DMS53 (cell line): ENCODE measurements around the gene ADA.
"Not testable (repeated sequence)": the region's sequence is repeated elsewhere in the genome, so short reads cannot be mapped to it uniquely, and the experiment has no call there.

Experiments used
- DNase-seq: peaks from one replicate; lab custom pipeline; 2025; lab: John Stamatoyannopoulos, UW

Gene ADA

GRCh38 chr20:44651684-44652423 is at the start of gene ADA:
Gene ADA, minus strand, starts transcription at chr20:44651699. Its CDS starts 92 bp downstream, at chr20:44651607.
- DNase-seq = peak; percentile 88

DNA sequence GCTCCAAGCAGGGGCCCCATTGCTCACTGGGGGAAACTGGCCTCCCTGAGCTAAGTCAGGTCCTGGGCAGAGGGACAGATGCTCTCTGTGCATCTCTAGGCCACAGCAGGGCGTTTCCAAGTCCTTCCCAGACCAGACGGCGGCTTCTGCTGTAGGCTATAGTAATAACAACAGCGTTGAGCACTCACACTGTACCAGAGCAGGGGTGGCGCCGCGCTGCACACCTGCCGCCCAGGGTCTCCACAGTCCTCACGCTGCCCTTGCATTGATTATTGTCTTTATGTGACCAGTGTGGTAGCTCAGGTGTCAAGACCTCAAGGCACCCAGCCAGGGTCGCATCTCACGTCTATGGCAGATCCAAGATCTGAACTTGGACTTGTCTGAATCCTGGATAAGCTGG is 48.8 kb upstream of the ADA start:
- no peak for DNase-seq

- DNase-seq = no peak
Measured at GRCh38 chr20:44698351-44698750, 46.9 kb upstream of the ADA start.

DNA sequence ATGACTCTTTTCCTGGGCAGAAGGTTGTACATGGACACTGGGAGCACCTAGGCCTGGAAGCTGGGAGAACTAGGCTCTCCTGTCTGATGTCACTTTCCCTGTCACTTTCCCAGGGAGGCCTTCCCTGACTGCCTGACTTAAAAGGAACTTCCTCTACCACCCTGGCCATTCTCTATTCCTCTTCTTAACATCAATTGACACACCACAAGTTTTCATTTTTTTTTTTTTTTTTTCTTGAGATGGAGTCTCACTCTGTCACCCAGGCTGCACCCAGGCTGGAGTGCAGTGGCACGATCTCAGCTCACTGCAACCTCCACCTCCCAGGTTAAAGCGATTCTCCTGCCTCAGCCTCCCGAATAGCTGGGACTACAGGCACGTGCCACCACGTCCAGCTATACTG is 45.5 kb upstream of the ADA start:
- DNase-seq = not testable (repeated sequence)

- DNase-seq = peak; percentile 44
Measured at GRCh38 chr20:44696315-44696714, 44.8 kb upstream of the ADA start.

DNA sequence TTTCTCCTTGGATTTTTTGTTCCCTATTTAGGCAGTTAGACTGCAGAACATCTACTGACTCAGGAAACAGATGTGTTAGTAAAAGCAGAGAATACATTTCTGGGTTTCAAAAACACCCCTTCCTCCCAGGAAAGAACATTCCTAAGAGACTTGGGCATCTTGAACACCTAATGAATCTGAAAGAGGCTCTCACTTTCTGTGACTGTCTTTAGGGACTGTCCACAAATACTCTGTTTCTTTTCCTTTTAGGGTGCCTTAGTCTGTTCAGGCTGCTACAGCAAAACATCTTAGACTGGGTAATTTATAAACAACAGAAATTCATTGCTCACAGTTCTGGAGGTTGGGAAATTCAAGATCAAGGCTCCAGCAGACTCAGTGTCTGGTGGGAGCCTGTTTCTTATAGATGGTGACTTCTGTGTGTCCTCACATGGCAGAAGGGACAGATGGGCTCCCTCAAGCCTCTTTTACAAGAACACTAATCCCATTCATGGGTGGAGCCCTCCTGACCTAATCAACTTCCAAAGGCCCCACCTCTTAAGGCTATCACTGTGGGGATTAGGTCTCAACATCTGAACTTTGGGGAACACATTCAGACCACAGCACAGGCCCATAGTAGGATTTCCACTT is 44.3 kb upstream of the ADA start:
- no peak for DNase-seq

GRCh38 chr20:44695295-44695673 is 43.8 kb upstream of the ADA start:
- DNase-seq = no peak

- DNase-seq = no peak
Measured at GRCh38 chr20:44694159-44694558, 42.7 kb upstream of the ADA start.

- no peak for DNase-seq
Measured at GRCh38 chr20:44693627-44694026, 42.1 kb upstream of the ADA start.

DNA sequence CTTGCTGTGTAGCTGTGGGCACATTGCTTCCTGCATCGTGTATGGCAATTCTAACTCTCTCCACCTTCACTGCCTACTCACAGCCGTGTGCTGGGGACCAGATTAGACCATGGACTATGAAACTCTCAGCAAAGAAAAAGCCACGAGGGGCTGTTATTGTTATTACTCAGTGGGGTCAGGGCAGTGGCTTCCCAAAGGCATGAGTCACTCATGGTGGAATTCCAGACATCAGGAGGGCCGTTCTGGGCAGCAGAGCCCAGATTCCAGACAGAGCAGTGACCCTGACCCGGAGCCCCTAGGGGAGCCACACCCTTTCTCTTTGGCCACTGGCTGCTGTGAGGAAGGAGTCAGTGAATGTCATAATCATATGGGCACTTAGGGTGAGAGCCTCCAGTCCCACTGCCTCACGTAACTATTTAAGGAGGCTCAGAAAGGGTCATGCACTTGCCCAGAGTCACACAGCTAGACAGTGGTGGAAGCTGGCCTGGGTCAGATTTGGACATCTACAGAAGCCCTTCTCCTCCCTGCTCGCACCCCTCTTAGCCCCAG is 41.5 kb upstream of the ADA start:
- DNase-seq = no peak

- no peak for DNase-seq
Measured at GRCh38 chr20:44691424-44692423, 40.2 kb upstream of the ADA start.

GRCh38 chr20:44690781-44691423 is 39.4 kb upstream of the ADA start:
- DNase-seq = no peak

- DNase-seq = no peak
Measured at GRCh38 chr20:44689809-44690208, 38.3 kb upstream of the ADA start.

- no peak for DNase-seq
Measured at GRCh38 chr20:44688053-44688625, 36.6 kb upstream of the ADA start.

- DNase-seq = no peak
Measured at GRCh38 chr20:44686934-44687333, 35.4 kb upstream of the ADA start.

DNA sequence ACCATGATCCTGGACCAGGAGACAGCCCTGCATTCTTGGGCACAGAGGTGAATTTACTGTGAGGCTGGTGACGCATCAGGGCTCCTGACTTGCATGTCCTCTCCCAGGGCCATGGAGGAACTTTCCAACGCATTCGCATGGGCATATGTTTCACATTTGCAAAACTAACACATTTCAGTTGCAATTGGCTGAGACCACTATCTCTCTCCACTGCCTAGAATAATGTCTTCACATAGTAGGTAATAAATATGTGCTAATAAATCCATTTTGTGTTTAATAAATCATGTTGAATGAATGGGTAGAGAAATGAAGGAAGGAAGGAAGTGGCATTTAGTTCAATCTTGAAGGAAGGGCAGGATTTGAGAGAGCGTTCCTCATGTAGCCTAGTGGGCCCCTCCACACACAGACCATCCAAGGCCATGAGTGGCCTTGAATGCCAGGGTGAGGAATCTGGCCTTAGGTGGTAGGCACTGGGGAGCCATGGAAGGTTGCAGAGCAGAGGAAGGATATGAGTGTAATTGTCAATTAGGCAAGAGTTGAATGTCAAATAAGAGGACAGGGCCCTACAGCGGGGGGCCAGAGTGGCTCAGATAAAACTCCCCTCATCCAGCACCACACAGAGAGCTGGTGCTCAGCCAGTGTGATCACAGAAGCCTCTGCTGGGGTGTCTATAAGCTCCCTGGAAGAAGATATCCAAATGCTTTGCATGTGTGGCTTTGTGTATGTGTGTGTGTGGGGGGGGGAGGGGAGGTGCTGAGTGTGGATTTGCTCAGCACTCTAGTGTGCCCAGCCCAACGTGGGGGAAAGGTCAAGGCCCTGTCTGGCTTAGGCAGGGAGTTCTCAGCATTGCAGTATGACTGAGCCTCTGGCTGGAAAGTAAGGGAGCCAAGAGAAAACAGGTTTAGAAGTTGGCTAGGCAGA is 32.8 kb upstream of the ADA start:
- DNase-seq = peak; percentile 72

GRCh38 chr20:44683263-44684046 is 32.0 kb upstream of the ADA start:
- DNase-seq = peak; percentile 92

- no peak for DNase-seq
Measured at GRCh38 chr20:44681796-44682566, 30.5 kb upstream of the ADA start.
